Endothelial cell of umbilical vein (primary cell): Measurements from ENCODE around the gene MARK2. TPM values are rescaled to one million over a fixed set of nuclear protein-coding genes. Genes with fewer than 3 reads are reported as not detected.
A peak's percentile ranks its signal among the peaks of the same experiment; 100 is the strongest.

Experiments used
- BruUV-seq: library from RNA; stranded (reverse); fragments of 400-500 nt; replicated peaks from 2 replicates; lab custom pipeline; 2021; lab: Mats Ljungman, UMichigan
- CTCF ChIA-PET: fragments of 300-600, 350-600 bp; sonication (Branson Sonifier 250); formaldehyde crosslinking; loops from one replicate; lab custom pipeline; 2021; ENCODE audit warnings: antibody characterized with exemption, inconsistent platforms; lab: Charles Lee
- POLR2A ChIA-PET: fragments of 300-600, 350-600 bp; sonication (Branson Sonifier 250); formaldehyde crosslinking; loops from one replicate; lab custom pipeline; 2021; ENCODE audit warnings: antibody characterized with exemption, inconsistent platforms; lab: Charles Lee
- DNase-seq: peaks from one replicate; pipeline ENCODE4 v3.0.0-alpha.2; 2011; ENCODE audit warnings: low read depth, low spot score
- FAIRE-seq: peaks from 2 replicates; lab custom pipeline; 2011; peaks lifted over from hg19 to GRCh38; lab: Jason Lieb, UNC
- H2AFZ ChIP-seq: 2 replicates; pipeline ENCODE4 v1.6.0; 2012; ENCODE audit warnings: low read depth, low read length, control low read depth, inconsistent platforms
- H3K27ac ChIP-seq: 2 replicates; pipeline ENCODE4 v1.5.1; 2011; ENCODE audit warnings: low read depth, mild to moderate bottlenecking, control low read depth, low read length, moderate library complexity; ENCODE audit not compliant: insufficient read depth
- H3K27me3 ChIP-seq, 2 experiments: 2 replicates each; pipeline versions ENCODE4 v1.6.0 to v1.6.1; 2011; ENCODE audit warnings: low read length in 2 of 2, mixed read lengths in 1 of 2; ENCODE audit not compliant: control insufficient read depth in 2 of 2, insufficient read depth in 2 of 2
- H3K36me3 ChIP-seq, 2 experiments: 2 replicates in 1 of 2; 3 replicates in 1 of 2; pipeline ENCODE4 v1.5.1; 2011; ENCODE audit warnings: low read length in 2 of 2, mild to moderate bottlenecking in 1 of 2, moderate library complexity in 1 of 2; ENCODE audit not compliant: control insufficient read depth in 2 of 2, insufficient read depth in 2 of 2; ENCODE audit errors: extremely low read depth in 1 of 2
- H3K4me1 ChIP-seq: 3 replicates; pipeline ENCODE4 v1.5.1; 2011; ENCODE audit warnings: mild to moderate bottlenecking, low read length; ENCODE audit not compliant: control insufficient read depth, insufficient read depth; ENCODE audit errors: extremely low read depth
- H3K4me2 ChIP-seq: 2 replicates; pipeline ENCODE4 v1.6.1; 2011; ENCODE audit warnings: low read length, control low read depth, mixed read lengths; ENCODE audit not compliant: insufficient read depth
- H3K4me3 ChIP-seq, 3 experiments: fragments of 200-600 bp in 1 of 3; sonication (generic), shearing (Covaris generic) in 1 of 3; replicated peaks in 1 of 3; 2 replicates each; pipeline ENCODE4 v1.5.1; 2011 to 2016; ENCODE audit warnings: control low read depth in 3 of 3, low read length in 3 of 3, mild to moderate bottlenecking in 2 of 3, inconsistent platforms in 1 of 3, low read depth in 1 of 3, moderate library complexity in 1 of 3; ENCODE audit not compliant: insufficient read depth in 1 of 3
- H3K79me2 ChIP-seq: 2 replicates; pipeline ENCODE4 v1.6.0; 2012; ENCODE audit warnings: low read length, inconsistent platforms; ENCODE audit not compliant: control insufficient read depth, insufficient read depth
- H3K9ac ChIP-seq: replicated peaks from 2 replicates; pipeline ENCODE3; 2011; ENCODE audit warnings: low read length, control low read depth; ENCODE audit not compliant: insufficient read depth; ENCODE audit errors: extremely low read depth
- H3K9me1 ChIP-seq: replicated peaks from 3 replicates; pipeline ENCODE4 v1.6.0; 2011; ENCODE audit warnings: mild to moderate bottlenecking, low read length; ENCODE audit not compliant: control insufficient read depth, insufficient read depth; ENCODE audit errors: extremely low read depth
- H3K9me3 ChIP-seq: replicated peaks from 2 replicates; pipeline ENCODE4 v1.5.1; 2012; ENCODE audit warnings: low read length, inconsistent platforms; ENCODE audit not compliant: control insufficient read depth, insufficient read depth
- H4K20me1 ChIP-seq: replicated peaks from 2 replicates; pipeline ENCODE3; 2011; ENCODE audit warnings: mild to moderate bottlenecking, low read length; ENCODE audit not compliant: control insufficient read depth, insufficient read depth; ENCODE audit errors: extremely low read depth
- CTCF ChIP-seq, 2 donors: IDR thresholded peaks; 1 replicate in 1 of 2; 2 replicates in 1 of 2; pipeline ENCODE4 v1.5.1; 2011; ENCODE audit warnings: low read length in 2 of 2, mild to moderate bottlenecking in 2 of 2, moderate library complexity in 2 of 2, control low read depth in 1 of 2, inconsistent platforms in 1 of 2, low read depth in 1 of 2; ENCODE audit not compliant: insufficient read depth in 1 of 2; ENCODE audit errors: extremely low read depth in 1 of 2
- FOS ChIP-seq: IDR thresholded peaks from 2 replicates; pipeline ENCODE4 v1.6.1; 2011; ENCODE audit warnings: mild to moderate bottlenecking, low read length, moderate library complexity, borderline replicate concordance; ENCODE audit not compliant: insufficient read depth
- MYC ChIP-seq: IDR thresholded peaks from one replicate; pipeline ENCODE4 v1.6.1; 2011; ENCODE audit warnings: mild to moderate bottlenecking, low read depth, low read length
- POLR2A ChIP-seq: IDR thresholded peaks from 2 replicates; pipeline ENCODE4 v1.6.1; 2012; ENCODE audit warnings: low read depth, mild to moderate bottlenecking, control low read depth, low read length
- POLR2AphosphoS5 ChIP-seq: IDR thresholded peaks from 2 replicates; pipeline ENCODE4 v1.6.1; 2012; ENCODE audit warnings: low read depth, mild to moderate bottlenecking, control low read depth, low read length, moderate library complexity; ENCODE audit not compliant: insufficient read depth
- dilution Hi-C: fragments of 300-500 bp; cut with MboI; formaldehyde crosslinking; loops from one replicate; pipeline ENCODE4 v1.15.0; 2019; ENCODE audit warnings: low sequenced_read_pairs; ENCODE audit not compliant: extremely low pct_ligation_motif_present
- intact Hi-C: fragments of 100-400 bp; cut with micrococcal nuclease; formaldehyde crosslinking; loops from one replicate; pipeline ENCODE4 v1.10.0; 2022
- polyA plus RNA-seq, 4 experiments: library from polyadenylated mRNA; depleted of rRNA in 3 of 4; stranded (reverse) in 3 of 4; unstranded in 1 of 4; fragments of >200 nt; gene quantifications; 2 replicates each; pipeline versions ENCODE4 v1.2.1 to v1.2.3, GENCODE V29; 2011 to 2012; ENCODE audit warnings: missing spikeins in 1 of 4
- total RNA-seq: library from RNA; stranded (reverse); gene quantifications from 2 replicates; pipeline ENCODE4 v1.2.3, GENCODE V29; 2021

The MARK2 gene
- total and polyA plus RNA-seq, 2 donors (not counting 3 experiments of a cell fraction or from before 2014, with no cell fraction given) = 16.6 to 34.7 TPM

- intact Hi-C loops = loop anchor here (2.0 kb wide), 3 partner anchors 22 to 172 kb away; partner anchors contain the start of genes MARK2 and RCOR2
These were observed 99.8 kb downstream of the MARK2 start, which contains the start of gene NAA40 for GRCh38 chr11:63938479-63939396. TSS of gene NAA40 (plus strand) at chr11:63939002. CDS start at chr11:63939097, 95 bp downstream.

More at GRCh38 chr11:63938479-63939396, 99.8 kb downstream of the MARK2 start, which contains the start of gene NAA40:
- Histone ChIP-seq H3K9me3 (no peaks in the 10 kb centered on the region), H3K27ac (peak within 1 kb of the TSS; percentile 43), H3K27me3 (no peaks in the 10 kb centered on the region), H4K20me1 (no peaks in the 10 kb centered on the region), H3K9ac (peak within 1 kb of the TSS; percentile 59), H3K36me3 (no peaks in the 10 kb centered on the region), H3K4me1 (peaks cover 11% of the 10 kb centered on the region), H3K4me2 (peak within 1 kb of the TSS; percentile 84), H3K9me1 (no peaks in the 10 kb centered on the region), H2AFZ (peak within 1 kb of the TSS; percentile 100), H3K4me3 (peak within 1 kb of the TSS; percentile 73 to 98 (median 78)), H3K79me2 (peaks cover 21% of the 10 kb centered on the region)
- DNase-seq = peak; percentile 96
- CTCF ChIA-PET = interaction anchor here (0.9 to 2.4 kb wide), 4 partner anchors 12 to 170 kb away, joined by 3 to 9 read pairs (median 4); partner anchors contain the start of genes RCOR2 and ZFTA
- POLR2A ChIA-PET = interaction anchor here (0.6 kb wide), 1 partner anchor 101 kb away, joined by 5 read pairs; no protein-coding TSS in a partner anchor
- no peak for TF ChIP-seq MYC
- peak; percentile 54 for TF ChIP-seq POLR2AphosphoS5
- TF ChIP-seq CTCF (IDR thresholded peaks at IDR 0.05; ENCODE audit: extremely low read depth in 1 of 2, insufficient read depth in 1 of 2, low read depth in 1 of 2, low read length in 2 of 2) = peak in 1 of 2 donors; percentile 14
- peak; percentile 63 for TF ChIP-seq POLR2A
- TF ChIP-seq FOS = no peak
- dilution Hi-C loops = no loop called here
- no TSS peak for BruUV-seq
- peak; percentile 93 for FAIRE-seq
